ENCODE measurements around the gene STAG1.

DNA sequence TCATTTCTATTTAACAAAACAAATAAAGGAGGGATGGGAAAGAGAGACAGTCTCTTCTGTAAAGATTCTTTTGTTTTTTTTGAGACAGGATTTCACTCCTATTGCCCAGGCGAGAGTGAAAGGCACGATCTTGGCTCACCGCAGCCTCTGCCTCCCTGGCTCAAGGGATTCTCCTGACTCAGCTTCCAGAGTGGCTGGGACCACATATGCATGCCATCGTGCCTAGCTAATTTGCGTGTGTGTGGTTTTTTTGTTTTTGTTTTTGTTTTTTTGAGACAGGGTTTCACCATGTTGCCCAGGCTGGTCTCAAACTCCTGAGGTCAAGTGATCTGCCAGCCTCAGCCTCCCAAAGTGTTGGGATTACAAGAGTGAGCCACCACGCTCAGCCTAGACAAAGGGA is 23.3 kb downstream of the STAG1 start:
- TF ChIP-seq ELF1 (tag; IDR thresholded peaks at IDR 0.05) = no peak
- TF ChIP-seq ZZZ3 (IDR thresholded peaks at IDR 0.05) = no peak
- TF ChIP-seq CHD2 (IDR thresholded peaks at IDR 0.05; ENCODE audit: low read depth, low read length) = no peak
- TF ChIP-seq, protein P1, sequence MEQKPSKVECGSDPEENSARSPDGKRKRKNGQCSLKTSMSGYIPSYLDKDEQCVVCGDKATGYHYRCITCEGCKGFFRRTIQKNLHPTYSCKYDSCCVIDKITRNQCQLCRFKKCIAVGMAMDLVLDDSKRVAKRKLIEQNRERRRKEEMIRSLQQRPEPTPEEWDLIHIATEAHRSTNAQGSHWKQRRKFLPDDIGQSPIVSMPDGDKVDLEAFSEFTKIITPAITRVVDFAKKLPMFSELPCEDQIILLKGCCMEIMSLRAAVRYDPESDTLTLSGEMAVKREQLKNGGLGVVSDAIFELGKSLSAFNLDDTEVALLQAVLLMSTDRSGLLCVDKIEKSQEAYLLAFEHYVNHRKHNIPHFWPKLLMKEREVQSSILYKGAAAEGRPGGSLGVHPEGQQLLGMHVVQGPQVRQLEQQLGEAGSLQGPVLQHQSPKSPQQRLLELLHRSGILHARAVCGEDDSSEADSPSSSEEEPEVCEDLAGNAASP (IDR thresholded peaks at IDR 0.05) = no peak
- TF ChIP-seq SMC3 (conservative IDR thresholded peaks at IDR 0.05; ENCODE audit: insufficient read depth, low read depth, low read length) = no peak
- TF ChIP-seq FOSL1 (tag; conservative IDR thresholded peaks at IDR 0.05) = no peak
- no peak for TF ChIP-seq POLR2A (conservative IDR thresholded peaks at IDR 0.05)
- TF ChIP-seq ZNF507 (tag; conservative IDR thresholded peaks at IDR 0.05) = no peak
- TF ChIP-seq HNRNPL (IDR thresholded peaks at IDR 0.05; ENCODE audit: low read depth, low read length) = no peak
- TF ChIP-seq HNRNPUL1 (IDR thresholded peaks at IDR 0.05; ENCODE audit: low read length) = no peak

Data from K562 (cell line).